Effector memory CD4-positive, alpha-beta T cell (primary cell): ENCODE results near the gene RAD51B.

ENCODE experiments used
- DNase-seq, 3 donors: peaks; one replicate each; pipeline ENCODE4 v3.0.0-alpha.2; 2020
- H3K27ac ChIP-seq: 2 replicates; pipeline ENCODE4 v1.7.0; 2013; ENCODE audit warnings: mild to moderate bottlenecking, low read length, moderate library complexity; ENCODE audit not compliant: insufficient read depth, poor library complexity, severe bottlenecking
- H3K27me3 ChIP-seq: replicated peaks from 2 replicates; pipeline ENCODE4 v1.7.0; 2013; ENCODE audit warnings: mild to moderate bottlenecking, low read length; ENCODE audit not compliant: insufficient read depth, control insufficient read depth, poor library complexity, severe bottlenecking
- H3K36me3 ChIP-seq: 2 replicates; pipeline ENCODE4 v1.7.0; 2013; ENCODE audit warnings: mild to moderate bottlenecking, low read length, moderate library complexity; ENCODE audit not compliant: control insufficient read depth, insufficient read depth
- H3K4me1 ChIP-seq: 2 replicates; pipeline ENCODE4 v1.7.0; 2013; ENCODE audit warnings: low read length, mild to moderate bottlenecking; ENCODE audit not compliant: control insufficient read depth, insufficient read depth, poor library complexity, severe bottlenecking
- H3K4me3 ChIP-seq: 2 replicates; pipeline ENCODE4 v1.7.0; 2013; ENCODE audit warnings: low read length, low read depth, mild to moderate bottlenecking; ENCODE audit not compliant: insufficient read depth, poor library complexity, severe bottlenecking
- H3K9me3 ChIP-seq: 2 replicates; pipeline ENCODE4 v1.7.0; 2013; ENCODE audit warnings: mild to moderate bottlenecking, low read length, moderate library complexity; ENCODE audit not compliant: control insufficient read depth

Gene RAD51B

GRCh38 chr14:68592948-68593556 is 773.5 kb downstream of the RAD51B start:
- Histone ChIP-seq H3K9me3 (no peaks in the 10 kb centered on the region), H3K4me3 (no peak overlapping the region), H3K36me3 (no peaks in the 10 kb centered on the region), H3K27me3 (no peaks in the 10 kb centered on the region), H3K4me1 (peaks cover 3% of the 10 kb centered on the region), H3K27ac (no peak overlapping the region)
- DNase-seq, result no peak

DNA sequence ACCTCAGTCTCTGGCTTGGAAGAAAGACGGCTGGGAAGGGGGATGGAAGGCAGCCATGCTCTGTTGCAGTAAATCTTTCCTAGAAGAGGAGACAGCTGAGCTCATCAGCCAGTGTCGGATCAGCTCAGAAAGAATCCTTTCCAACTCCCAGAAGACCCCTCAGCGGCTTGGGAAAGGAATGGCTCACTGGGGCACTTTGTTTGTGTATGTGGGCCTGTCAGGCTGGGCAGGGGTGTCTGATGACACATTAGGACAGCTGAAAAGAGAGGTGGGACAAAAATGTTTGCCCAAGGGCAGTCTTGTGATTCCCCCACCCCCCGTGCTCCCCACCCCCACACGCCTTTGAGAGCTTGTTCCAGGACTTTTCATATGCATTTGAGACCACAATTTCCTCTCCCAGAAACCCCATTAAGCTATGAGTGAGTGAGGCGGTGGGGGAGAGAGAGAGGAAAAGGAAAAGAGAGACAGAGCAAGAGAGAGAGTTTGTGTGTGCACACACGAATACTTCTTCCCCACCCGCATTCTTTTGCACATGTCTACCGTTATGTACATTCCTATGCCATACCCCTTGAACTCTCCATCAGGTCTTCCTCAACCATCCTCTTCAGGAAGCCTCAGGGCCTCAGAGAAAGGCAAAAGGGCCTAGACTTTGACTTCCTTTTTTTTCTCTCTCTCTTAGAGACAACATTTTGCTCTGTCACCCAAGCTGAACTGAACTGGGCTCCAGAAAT is 774.4 kb downstream of the RAD51B start:
- no peaks in the 10 kb centered on the region for H3K27me3 ChIP-seq
- H3K27ac ChIP-seq, result no peak overlapping the region
- no peaks in the 10 kb centered on the region for H3K36me3 ChIP-seq
- H3K4me3 ChIP-seq, result no peak overlapping the region
- peaks cover 3% of the 10 kb centered on the region for H3K4me1 ChIP-seq
- DNase-seq, result no peak
- H3K9me3 ChIP-seq, result no peaks in the 10 kb centered on the region

GRCh38 chr14:68594737-68595380 is 775.3 kb downstream of the RAD51B start:
- Histone ChIP-seq H3K27me3 (no peaks in the 10 kb centered on the region), H3K4me1 (peaks cover 3% of the 10 kb centered on the region), H3K9me3 (no peaks in the 10 kb centered on the region), H3K36me3 (no peaks in the 10 kb centered on the region), H3K27ac (no peak overlapping the region), H3K4me3 (no peak overlapping the region)
- DNase-seq, result no peak

GRCh38 chr14:68596211-68596610 is 776.6 kb downstream of the RAD51B start:
- H3K9me3 ChIP-seq, result no peaks in the 10 kb centered on the region
- no peak for DNase-seq
- peaks cover 3% of the 10 kb centered on the region for H3K4me1 ChIP-seq
- H3K4me3 ChIP-seq, result no peak overlapping the region
- no peak overlapping the region for H3K27ac ChIP-seq
- H3K36me3 ChIP-seq, result no peaks in the 10 kb centered on the region
- no peaks in the 10 kb centered on the region for H3K27me3 ChIP-seq

GRCh38 chr14:68596701-68597100 is 777.1 kb downstream of the RAD51B start:
- Histone ChIP-seq H3K36me3 (no peaks in the 10 kb centered on the region), H3K9me3 (no peaks in the 10 kb centered on the region), H3K4me3 (no peak overlapping the region), H3K27ac (no peak overlapping the region), H3K4me1 (peaks cover 3% of the 10 kb centered on the region), H3K27me3 (no peaks in the 10 kb centered on the region)
- no peak for DNase-seq

DNA sequence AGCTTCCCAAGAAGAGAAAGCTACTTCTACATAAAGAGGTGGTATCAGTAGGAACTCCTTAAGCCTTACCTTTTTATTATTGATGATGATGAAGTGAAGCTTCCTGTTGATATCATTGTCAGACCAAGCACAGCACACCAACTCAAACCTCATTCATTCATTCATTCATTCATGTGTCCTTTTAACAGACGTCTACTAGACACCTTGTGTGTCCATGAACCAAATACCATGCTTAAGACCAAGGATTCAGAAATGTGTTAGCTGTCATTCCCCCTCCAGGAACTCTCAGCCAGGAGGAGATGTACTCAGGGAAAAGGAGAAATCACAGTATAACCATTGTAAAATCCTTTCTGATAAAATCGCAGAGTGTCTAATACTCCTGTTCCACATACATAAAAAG is 778.5 kb downstream of the RAD51B start:
- Histone ChIP-seq H3K4me3 (no peak overlapping the region), H3K9me3 (no peaks in the 10 kb centered on the region), H3K36me3 (no peaks in the 10 kb centered on the region), H3K27me3 (no peaks in the 10 kb centered on the region), H3K4me1 (peaks cover 3% of the 10 kb centered on the region), H3K27ac (no peak overlapping the region)
- DNase-seq, result no peak

DNA sequence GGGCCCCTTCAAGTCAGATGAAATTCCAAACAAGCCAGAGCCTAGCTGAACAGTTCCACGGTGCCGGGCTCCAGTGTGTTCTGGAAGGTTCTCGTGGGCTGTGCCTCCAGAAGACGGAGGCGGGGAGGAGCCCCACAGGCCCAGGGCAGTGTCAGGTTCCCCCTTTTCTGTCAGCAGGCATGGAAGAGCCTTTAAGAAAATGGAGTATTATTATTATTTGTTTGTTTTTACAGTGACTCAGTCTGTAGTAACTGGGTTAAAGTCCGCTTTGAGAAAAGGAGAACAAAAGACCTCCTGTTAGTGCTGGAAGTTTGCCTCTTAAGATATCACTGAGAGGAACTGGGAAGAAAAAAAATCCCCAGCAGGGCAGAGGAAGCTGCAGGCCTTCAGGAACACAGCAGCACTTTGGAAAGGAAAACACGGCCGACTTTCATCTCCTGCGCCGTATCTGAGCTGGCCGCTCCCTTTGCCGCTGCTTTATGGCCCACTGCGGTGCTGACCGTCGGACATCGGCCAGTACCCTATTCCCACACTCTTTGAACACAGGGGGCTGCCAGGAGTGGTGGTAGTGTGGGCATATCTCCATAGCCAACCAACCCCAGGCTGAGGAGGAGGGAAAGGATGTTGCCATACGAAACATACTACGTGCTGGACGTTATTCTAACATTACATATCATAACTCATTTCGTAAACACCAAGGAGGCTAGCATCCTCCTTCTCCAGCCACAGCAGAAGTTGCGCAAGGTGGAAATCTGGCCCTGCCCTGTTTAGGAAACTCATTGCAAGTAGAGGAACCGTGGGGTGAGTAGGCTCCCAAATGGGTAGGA is 779.3 kb downstream of the RAD51B start:
- Histone ChIP-seq H3K27ac (no peak overlapping the region), H3K4me3 (no peak overlapping the region), H3K9me3 (no peaks in the 10 kb centered on the region), H3K4me1 (peaks cover 3% of the 10 kb centered on the region), H3K27me3 (no peaks in the 10 kb centered on the region), H3K36me3 (no peaks in the 10 kb centered on the region)
- no peak for DNase-seq

- Histone ChIP-seq H3K36me3 (no peaks in the 10 kb centered on the region), H3K4me3 (no peak overlapping the region), H3K4me1 (no peaks in the 10 kb centered on the region), H3K27ac (no peak overlapping the region), H3K9me3 (no peaks in the 10 kb centered on the region), H3K27me3 (no peaks in the 10 kb centered on the region)
- no peak for DNase-seq
Measured at GRCh38 chr14:68599896-68600610, 780.5 kb downstream of the RAD51B start.

DNA sequence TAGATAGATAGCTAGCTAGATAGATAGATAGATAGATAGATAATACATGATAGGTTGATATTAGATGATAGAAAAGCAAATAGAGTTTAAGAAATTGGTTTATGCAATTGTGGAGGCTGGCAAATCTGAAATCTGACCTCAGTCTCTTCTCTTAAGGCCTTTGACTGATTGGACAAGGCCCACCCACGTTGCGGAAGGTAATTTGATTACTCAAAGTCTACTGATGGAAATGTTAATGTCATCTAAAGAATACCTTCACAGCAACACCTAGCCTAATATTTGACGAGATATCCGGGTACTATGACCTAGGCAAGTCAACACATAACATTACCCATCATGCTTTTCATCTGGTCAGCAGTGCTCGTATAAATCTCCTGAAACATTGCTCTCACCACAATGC is 782.9 kb downstream of the RAD51B start:
- no peak overlapping the region for H3K4me3 ChIP-seq
- DNase-seq, result no peak
- H3K36me3 ChIP-seq, result no peaks in the 10 kb centered on the region
- H3K27me3 ChIP-seq, result no peaks in the 10 kb centered on the region
- no peaks in the 10 kb centered on the region for H3K9me3 ChIP-seq
- no peak overlapping the region for H3K27ac ChIP-seq
- no peaks in the 10 kb centered on the region for H3K4me1 ChIP-seq
